GM18505 (cell line): Measurements from ENCODE around the gene TCERG1L.

Source experiments
- ATAC-seq: cut with Tn5 transposase; IDR thresholded peaks from one replicate; pipeline ENCODE4 v1.9.1; 2021; ENCODE audit not compliant: unreplicated experiment
- POLR2A ChIP-seq: IDR thresholded peaks from 4 replicates; pipeline ENCODE4 v1.6.1; 2011; ENCODE audit warnings: borderline replicate concordance; ENCODE audit not compliant: insufficient read depth, insufficient read length; ENCODE audit errors: extremely low read depth

The TCERG1L gene

GRCh38 chr10:131065673-131066305 lies 245.7 kb downstream of the TCERG1L start:
- ATAC-seq: no peak
- TF ChIP-seq POLR2A: no peak

DNA sequence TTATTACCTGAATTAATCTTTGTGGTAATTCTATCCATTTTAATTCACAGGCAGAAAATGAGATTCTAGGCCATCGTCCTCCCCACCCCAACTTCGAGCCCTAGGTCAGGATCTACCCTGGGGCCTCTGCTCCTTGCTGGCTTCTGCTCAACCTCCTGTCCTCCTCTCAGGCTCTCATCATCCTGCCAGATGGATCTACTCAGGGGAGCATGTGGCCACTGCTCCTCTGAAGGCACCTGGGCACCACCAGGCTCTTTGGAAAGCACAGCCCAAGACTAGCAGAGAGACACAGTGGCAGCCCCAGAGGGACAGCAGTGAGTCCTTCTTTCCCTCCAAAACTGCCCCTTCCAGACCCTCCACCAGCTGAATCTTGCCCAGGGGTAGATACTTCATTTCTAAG lies 248.2 kb downstream of the TCERG1L start:
- TF ChIP-seq POLR2A: no peak
- ATAC-seq: no peak

GRCh38 chr10:131062621-131063260 lies 248.8 kb downstream of the TCERG1L start:
- no peak for TF ChIP-seq POLR2A
- no peak for ATAC-seq

- TF ChIP-seq POLR2A: no peak
These were observed 250.3 kb downstream of the TCERG1L start for GRCh38 chr10:131061216-131061615.

DNA sequence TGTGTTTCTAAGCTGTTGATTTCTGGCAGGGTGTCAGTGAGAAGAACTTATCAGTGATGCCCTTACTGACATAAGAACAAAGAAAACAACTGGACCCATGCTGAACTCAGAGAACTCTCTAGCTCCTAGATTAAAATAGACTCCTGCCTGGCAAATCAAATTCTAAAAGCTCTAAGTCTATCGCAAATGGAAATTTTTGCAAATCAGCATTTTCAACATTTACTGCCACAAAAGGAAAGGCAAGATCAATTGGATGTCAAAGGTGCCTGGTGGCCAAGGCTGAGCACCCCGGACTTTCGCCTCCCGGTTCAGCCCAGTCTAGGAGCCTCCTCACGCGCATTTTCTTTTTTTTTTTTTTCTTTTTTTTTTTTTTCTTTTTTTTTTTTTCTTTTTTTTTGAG lies 251.6 kb downstream of the TCERG1L start:
- TF ChIP-seq POLR2A: no peak
- ATAC-seq: no peak

More at GRCh38 chr10:131061216-131061615, 250.3 kb downstream of the TCERG1L start:
- ATAC-seq: no peak

DNA sequence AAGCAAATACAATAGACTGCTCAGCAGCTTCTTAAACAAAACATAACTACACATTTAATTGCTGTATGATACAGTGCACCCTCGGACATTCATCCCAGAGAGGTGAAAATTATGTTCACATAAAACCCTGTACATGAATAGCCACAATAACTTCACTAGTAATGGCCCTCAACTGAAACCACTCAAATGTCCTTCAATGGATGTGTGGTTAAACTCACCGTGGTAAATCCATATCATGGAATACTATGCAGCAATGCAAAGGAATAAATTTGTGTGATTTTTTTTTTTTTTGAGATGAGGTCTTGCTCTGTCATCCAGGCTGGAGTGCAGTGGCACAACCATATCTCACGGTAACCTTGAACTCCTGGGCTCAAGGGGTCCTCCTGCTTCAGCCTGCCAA lies 252.7 kb downstream of the TCERG1L start:
- no peak for TF ChIP-seq POLR2A
- ATAC-seq: no peak

DNA sequence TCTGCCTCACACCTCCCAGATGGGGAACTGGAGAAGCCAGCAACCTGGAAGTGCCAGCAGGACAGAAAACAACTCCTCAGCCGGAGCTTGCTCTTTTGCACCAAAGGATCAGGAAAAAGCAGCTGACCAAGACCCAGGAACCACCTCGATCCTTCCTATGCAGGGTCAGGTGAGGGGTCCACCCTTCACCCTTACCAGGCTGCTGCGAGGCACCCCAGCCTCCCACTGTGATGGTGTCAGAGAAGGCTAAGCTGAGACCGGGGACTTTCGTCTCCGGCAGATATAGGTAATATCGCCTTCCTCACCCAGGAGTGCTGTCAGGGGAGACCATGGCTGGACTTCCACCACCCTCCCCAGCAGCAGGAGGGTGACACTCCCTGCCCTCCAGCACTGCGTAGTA lies 254.7 kb downstream of the TCERG1L start:
- TF ChIP-seq POLR2A: no peak
- ATAC-seq: no peak

GRCh38 chr10:131056091-131056579 lies 255.4 kb downstream of the TCERG1L start:
- no peak for ATAC-seq
- no peak for TF ChIP-seq POLR2A

DNA sequence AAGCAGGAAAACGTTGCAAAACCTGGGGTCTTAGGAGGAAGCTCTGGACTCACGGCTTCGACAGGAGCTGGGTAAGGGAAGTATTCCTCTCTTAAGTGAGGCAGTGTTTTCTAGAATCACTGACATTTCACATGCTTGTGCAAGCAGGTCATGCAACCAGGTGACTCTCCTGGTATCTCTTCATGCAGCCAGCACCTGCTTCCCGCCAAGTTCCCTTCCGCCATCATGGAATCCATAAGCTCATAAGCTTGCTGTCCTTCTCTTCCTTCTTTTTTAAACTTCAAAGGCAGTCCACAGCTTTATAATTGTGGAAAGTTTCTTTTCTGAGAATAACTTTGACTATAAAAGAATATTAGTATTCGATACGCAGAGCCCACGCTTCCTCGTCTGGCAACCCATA lies 256.1 kb downstream of the TCERG1L start:
- ATAC-seq: no peak
- TF ChIP-seq POLR2A: no peak

DNA sequence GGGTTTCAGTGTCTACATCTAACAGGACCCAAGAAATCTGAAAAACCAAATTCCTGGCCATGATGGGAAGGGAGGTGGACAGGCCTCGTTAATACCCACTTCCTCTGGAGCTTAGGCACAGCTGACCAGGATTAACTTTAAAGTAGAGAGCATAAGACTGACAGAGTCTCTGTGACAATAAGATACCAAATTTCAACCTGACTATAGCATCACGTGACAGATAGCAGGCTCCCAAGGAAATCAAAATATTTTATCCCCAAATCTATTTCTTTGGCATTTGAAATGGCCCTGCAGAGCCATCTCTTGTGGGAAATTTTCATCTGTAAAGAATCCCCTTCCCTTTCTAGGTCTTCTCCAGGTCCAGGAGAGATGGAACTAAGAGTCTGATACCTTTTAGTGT lies 258.3 kb downstream of the TCERG1L start:
- TF ChIP-seq POLR2A: no peak
- no peak for ATAC-seq

DNA sequence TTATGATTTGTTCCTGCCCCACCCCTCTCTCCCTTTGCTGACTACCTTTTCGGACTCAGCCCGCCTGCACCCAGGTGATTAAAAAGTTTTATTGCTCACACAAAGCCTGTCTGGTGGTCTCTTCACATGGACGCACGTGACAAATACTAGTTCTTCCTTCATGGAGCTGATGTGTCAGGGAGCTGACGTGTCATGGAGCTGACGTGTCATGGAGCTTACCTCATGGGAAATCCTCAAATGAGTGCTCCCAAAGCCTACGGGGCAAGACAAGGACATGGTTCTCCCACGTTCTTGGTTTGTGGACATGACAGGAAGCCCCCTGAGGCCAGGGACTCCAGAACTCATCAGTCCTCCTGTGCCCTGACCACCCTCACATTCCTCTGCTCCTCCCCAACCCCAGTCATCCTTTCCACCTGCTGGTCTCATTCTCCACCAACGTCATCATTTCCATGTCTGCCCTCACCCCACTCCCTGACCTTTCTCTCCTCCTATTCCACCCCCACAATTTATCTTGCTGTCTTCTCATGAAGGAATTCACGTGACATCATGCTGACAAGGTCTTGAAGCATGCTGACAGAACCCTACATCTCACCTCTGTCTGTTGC lies 261.3 kb downstream of the TCERG1L start:
- no peak for TF ChIP-seq POLR2A
- ATAC-seq: no peak

DNA sequence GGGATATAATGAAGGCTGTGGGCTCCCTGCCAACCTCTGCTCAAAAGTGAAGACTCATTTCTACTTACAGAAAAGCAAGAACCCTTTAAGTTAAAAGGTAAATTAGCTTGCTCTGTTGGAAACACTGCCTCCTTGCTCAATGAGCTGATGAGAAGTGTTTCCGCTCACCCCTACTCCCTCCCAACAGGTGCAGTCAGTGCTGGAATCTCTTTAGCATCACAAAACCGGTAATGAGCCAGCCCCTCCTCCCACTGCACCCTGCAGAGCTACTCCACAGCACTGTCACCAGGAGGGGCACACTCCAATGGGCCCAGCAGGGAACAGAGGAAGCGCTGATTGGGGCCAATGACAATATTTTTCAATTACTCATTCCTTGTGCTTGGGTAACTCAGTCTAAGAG lies 262.5 kb downstream of the TCERG1L start:
- no peak for ATAC-seq

DNA sequence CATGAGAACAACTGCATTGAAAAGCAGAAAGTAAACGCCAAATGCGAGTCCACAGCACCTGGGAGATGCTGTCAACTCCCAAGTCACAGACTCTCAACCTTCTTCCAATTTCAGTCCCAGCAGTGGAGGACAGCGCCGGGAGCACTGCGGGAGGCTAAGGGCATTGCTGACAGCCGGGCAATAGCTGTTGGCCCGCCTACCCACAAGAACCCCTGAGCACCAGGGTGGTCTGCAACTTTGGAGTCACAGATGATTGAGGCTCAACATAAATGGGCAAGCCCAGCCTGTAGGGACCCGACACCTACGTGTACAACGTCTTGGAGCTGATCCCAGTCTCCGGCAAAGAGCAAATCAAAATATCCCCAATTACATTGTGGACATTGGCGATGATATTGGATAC lies 262.9 kb downstream of the TCERG1L start:
- TF ChIP-seq POLR2A: no peak
- ATAC-seq: no peak

More for the DNA sequence above, 262.5 kb downstream of the TCERG1L start:
- no peak for TF ChIP-seq POLR2A

- ATAC-seq: no peak
These were observed 264.0 kb downstream of the TCERG1L start for GRCh38 chr10:131047501-131047900.

More at GRCh38 chr10:131047501-131047900, 264.0 kb downstream of the TCERG1L start:
- TF ChIP-seq POLR2A: no peak
